NCI-H2107 treated with DMSO at 0.1 percent for 48 hours (cell line): ENCODE results near the gene NOVA1.

Source experiments
- DNase-seq: peaks from one replicate; lab custom pipeline; 2025; ENCODE audit not compliant: unreplicated experiment; lab: John Stamatoyannopoulos, UW

NOVA1 gene

GRCh38 chr14:26448181-26448855, 149.5 kb downstream of the NOVA1 start:
- peak; percentile 79 for DNase-seq

GRCh38 chr14:26444822-26445221, 153.0 kb downstream of the NOVA1 start:
- no peak for DNase-seq

DNA sequence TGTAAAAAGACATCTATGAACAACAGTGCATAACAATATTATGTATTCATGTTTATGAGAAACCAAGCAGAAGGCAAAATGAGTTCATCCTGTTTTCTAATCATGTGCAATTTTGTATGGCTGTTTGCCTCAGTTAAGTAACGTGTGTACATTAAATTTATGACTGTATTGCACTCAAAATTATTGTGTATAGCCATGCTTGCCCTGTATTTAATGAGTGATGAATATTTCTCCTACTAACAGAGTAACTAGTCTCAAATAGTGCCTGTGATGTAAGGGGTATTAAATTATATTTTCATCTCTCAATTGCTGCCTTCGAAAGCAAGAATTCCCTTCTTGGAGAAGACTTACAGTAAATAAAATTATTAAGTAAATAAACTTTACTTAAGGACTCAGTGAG, 154.2 kb downstream of the NOVA1 start:
- no peak for DNase-seq

DNA sequence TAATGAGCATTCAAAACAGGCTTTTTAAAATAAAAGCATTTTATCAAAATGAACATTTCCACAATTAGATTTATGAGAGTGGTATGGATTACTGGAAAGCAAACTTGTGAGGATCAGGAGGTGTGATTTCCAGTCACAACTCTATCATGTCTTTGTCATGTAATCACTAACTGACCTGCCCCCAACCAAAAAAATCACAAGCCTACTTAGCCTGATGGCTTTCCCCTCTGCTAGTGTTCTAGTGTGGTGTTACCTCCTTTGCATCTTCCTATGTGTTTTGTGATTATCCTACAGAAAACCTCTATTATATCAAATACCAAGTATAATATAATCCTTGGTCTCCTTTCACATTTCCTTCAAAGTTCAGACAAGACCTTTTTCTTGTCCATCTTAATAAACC, 168.6 kb downstream of the NOVA1 start:
- DNase-seq: no peak

- DNase-seq: no peak
Observed at GRCh38 chr14:26427097-26427496, 170.7 kb downstream of the NOVA1 start.

- DNase-seq: no peak
Observed at GRCh38 chr14:26424537-26424936, 173.3 kb downstream of the NOVA1 start.

GRCh38 chr14:26415618-26416123, 182.2 kb downstream of the NOVA1 start:
- no peak for DNase-seq

DNA sequence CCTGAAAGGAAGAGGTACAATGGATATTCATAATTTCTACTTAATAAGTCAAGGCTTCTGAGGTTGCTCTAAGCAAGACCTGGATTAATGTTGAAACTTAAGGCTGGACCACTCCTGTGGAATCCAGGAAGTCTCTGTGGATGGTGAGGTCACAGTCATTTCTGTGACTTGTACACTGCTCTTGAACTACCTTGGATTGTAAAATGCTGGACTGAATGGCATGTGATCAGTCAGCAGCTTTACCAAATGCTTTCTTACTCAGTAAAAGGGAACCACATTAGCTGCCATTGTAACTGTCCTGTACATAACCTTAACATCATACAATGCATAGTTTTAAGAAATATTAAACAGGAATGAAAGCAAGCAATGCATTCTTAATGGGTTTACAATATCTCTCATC, 182.9 kb downstream of the NOVA1 start:
- DNase-seq: no peak

DNA sequence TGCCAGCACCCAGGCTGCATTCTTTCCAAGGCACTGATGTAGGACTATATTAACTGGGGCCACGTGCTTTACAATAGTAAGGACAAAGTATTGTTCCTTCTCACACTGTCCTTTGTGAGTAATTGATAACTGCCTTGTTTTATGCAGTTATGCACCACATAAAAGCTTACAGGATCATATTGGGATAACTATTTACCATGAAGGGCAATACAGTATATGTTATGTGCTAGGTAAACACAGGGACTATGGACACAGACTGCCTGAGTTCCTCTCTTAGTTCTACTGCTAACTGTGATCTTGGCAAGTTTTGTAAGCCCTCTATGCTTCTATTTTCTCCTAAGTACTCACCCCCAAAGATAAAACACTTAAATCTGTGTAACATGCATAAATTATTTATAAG, 183.7 kb downstream of the NOVA1 start:
- DNase-seq: no peak

GRCh38 chr14:26412421-26412820, 185.4 kb downstream of the NOVA1 start:
- no peak for DNase-seq

DNA sequence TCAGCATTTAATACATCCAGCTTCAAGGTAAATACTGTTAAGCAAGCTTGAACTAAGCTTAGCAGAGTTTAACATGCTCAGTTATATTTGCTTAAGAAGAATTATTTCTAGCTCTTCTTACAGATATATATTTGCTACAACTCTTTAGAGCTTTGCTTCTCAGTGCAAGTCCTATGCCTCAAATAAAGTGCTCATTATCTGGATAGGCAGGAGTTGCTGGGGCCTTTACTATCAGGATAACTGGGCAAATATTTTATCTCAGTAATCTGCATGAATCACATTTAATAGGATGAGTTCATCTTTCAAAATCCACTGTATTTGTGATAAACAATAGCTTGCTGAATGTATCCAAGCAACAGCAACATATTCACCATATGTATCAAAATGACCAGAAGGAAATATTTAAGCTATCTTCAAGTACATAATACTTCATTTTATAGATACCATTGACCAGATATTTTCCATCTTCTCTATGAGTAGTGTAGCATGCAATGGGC, 187.6 kb downstream of the NOVA1 start:
- no peak for DNase-seq

DNA sequence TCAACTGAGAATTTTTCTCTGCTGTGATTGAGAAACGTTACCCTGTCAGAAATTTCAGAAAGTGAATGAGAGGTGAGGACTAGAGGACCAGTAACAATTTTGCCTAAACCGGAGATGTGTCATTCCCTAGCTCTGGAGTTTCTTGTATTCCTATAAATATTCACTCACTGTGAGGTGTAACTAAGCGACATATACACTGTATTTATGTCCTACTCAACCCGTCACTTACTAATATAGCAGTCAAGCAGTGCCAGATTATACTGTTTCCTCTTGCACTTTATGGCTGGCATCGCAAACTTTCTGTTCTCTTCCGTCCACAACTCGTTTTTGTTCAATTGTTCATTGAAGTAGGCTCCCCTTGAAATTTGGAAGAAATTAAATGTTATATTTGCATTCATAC, 192.9 kb downstream of the NOVA1 start:
- DNase-seq: no peak

- DNase-seq: no peak
Observed at GRCh38 chr14:26403760-26404159, 194.1 kb downstream of the NOVA1 start.

GRCh38 chr14:26402126-26402525, 195.7 kb downstream of the NOVA1 start:
- no peak for DNase-seq

GRCh38 chr14:26401179-26401968, 196.5 kb downstream of the NOVA1 start:
- peak; percentile 85 for DNase-seq

GRCh38 chr14:26400373-26400772, 197.5 kb downstream of the NOVA1 start:
- DNase-seq: no peak

DNA sequence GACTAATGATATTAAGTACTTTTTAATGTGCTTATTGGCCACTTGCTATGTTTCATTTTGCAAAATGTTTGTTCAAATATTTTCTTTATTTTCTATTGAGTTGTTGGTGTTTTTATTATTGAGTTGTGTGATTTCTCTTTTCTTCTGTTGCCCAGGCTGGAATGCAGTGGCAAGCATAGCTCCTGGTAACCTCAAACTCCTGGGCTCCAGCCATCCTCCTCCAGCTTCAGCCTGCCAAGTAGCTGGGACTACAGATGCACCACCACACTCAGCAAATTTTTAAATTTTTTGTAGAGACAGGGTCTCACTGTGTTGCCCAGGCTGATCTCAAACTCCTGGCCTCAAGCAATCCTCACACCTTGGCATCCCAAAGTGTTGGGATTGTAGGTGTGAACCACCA, 199.2 kb downstream of the NOVA1 start:
- no peak for DNase-seq
